Urothelium cell line (cell line): ENCODE results near the gene CERS3.

Source experiments
- DNase-seq: peaks from one replicate; pipeline ENCODE4 v3.0.0; 2011; ENCODE audit warnings: low spot score, mixed read lengths
- FAIRE-seq: peaks from 2 replicates; lab custom pipeline; 2011; peaks lifted over from hg19 to GRCh38; lab: Jason Lieb, UNC

Gene CERS3

GRCh38 chr15:100528833-100529428 is at the start of gene CERS3:
CERS3 (minus strand) TSS chr15:100528950; CDS start chr15:100501849, 27,101 bp downstream.
- DNase-seq, result no peak
- no peak for FAIRE-seq

GRCh38 chr15:100573526-100573925 is 44.8 kb upstream of the CERS3 start:
- DNase-seq (no peak), FAIRE-seq (no peak)

GRCh38 chr15:100572362-100572983 is 43.7 kb upstream of the CERS3 start:
- DNase-seq (no peak), FAIRE-seq (no peak)

GRCh38 chr15:100571592-100572167 is 42.9 kb upstream of the CERS3 start:
- FAIRE-seq (no peak), DNase-seq (no peak)

GRCh38 chr15:100570735-100571313 is 42.1 kb upstream of the CERS3 start:
- FAIRE-seq (no peak), DNase-seq (no peak)

GRCh38 chr15:100570275-100570674 is 41.5 kb upstream of the CERS3 start:
- DNase-seq, result no peak

GRCh38 chr15:100569391-100569790 is 40.6 kb upstream of the CERS3 start:
- DNase-seq (no peak), FAIRE-seq (no peak)

More at GRCh38 chr15:100570275-100570674, 41.5 kb upstream of the CERS3 start:
- no peak for FAIRE-seq

- DNase-seq (no peak), FAIRE-seq (no peak)
These were observed 38.3 kb upstream of the CERS3 start for GRCh38 chr15:100566850-100567628.

- FAIRE-seq (no peak), DNase-seq (no peak)
These were observed 36.8 kb upstream of the CERS3 start for GRCh38 chr15:100565591-100565990.

GRCh38 chr15:100560323-100560722 is 31.6 kb upstream of the CERS3 start:
- FAIRE-seq, result no peak
- DNase-seq, result no peak

GRCh38 chr15:100559330-100559729 is 30.6 kb upstream of the CERS3 start:
- DNase-seq (no peak), FAIRE-seq (no peak)

GRCh38 chr15:100558771-100559254 is 30.1 kb upstream of the CERS3 start:
- DNase-seq (no peak), FAIRE-seq (no peak)

GRCh38 chr15:100553468-100553867 is 24.7 kb upstream of the CERS3 start:
- DNase-seq (no peak), FAIRE-seq (no peak)

- no peak for DNase-seq
- no peak for FAIRE-seq
These were observed 19.2 kb upstream of the CERS3 start for GRCh38 chr15:100547961-100548360.

GRCh38 chr15:100544946-100545345 is 16.2 kb upstream of the CERS3 start:
- FAIRE-seq (no peak), DNase-seq (no peak)

GRCh38 chr15:100544338-100544841 is 15.6 kb upstream of the CERS3 start:
- FAIRE-seq (no peak), DNase-seq (no peak)

- DNase-seq (no peak), FAIRE-seq (no peak)
These were observed 13.5 kb upstream of the CERS3 start for GRCh38 chr15:100542290-100542689.

GRCh38 chr15:100537331-100537730 is 8.6 kb upstream of the CERS3 start:
- DNase-seq, result no peak
- FAIRE-seq, result no peak

GRCh38 chr15:100536733-100537132 is 8.0 kb upstream of the CERS3 start:
- FAIRE-seq, result no peak
- no peak for DNase-seq

GRCh38 chr15:100533886-100534285 is 5.1 kb upstream of the CERS3 start:
- DNase-seq (no peak), FAIRE-seq (no peak)

GRCh38 chr15:100531823-100532327 is 3.1 kb upstream of the CERS3 start:
- FAIRE-seq, result no peak
- DNase-seq, result no peak
